Astrocyte (in vitro differentiated cells and primary cell): Measurements from ENCODE around the gene ZFYVE28.

ENCODE experiments used
- EZH2 ChIP-seq: IDR thresholded peaks from 2 replicates; pipeline ENCODE4 v1.6.1; 2012; ENCODE audit warnings: mild to moderate bottlenecking, low read length, inconsistent platforms; ENCODE audit not compliant: insufficient read depth
- TF ChIP-seq, protein P1 (sequence below): IDR thresholded peaks from 2 replicates; pipeline ENCODE4 v1.5.1; 2011; ENCODE audit warnings: low read depth, mild to moderate bottlenecking, inconsistent platforms, low read length, moderate library complexity; ENCODE audit not compliant: insufficient read depth

DNA sequence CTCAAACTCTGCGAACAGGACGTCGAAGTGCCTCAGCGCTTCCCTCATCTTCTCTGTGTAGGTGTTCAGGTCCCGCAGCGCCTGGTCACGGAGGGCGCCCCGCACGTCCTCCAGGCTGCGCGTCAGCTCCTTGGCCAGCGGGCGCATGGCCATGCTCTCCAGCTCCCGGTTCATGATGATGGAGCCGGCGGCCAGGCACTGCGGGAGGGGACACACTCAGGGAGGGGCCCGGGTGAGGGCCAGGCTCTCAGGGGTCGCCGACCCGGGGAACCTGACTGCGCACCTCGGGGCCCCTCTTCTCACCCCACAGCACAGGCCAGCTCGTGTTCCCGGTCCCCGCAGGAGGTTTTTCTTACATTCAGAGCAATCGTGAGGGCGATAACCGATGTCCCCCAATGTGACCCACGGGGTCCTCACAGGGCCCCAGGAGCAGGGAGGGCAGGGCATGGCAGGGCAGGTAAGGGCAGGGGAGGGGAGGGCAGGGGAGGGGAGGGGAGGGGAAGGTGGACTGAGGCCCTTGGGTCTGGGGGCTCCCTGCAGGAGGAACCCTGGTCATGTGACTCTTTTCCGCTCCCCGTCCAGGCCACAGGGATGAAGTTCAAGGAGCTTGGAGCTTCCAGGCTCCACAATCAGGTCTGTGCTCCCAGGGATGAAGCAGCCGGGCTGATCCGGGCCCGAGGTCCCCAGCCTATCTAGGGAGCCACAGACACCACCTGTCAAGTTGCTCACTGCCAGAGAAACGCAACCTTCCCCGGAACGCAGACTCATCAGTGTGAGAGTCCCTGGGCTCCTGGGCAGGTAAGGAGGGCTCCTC is 78.8 kb downstream of the ZFYVE28 start:
- TF ChIP-seq, protein P1, sequence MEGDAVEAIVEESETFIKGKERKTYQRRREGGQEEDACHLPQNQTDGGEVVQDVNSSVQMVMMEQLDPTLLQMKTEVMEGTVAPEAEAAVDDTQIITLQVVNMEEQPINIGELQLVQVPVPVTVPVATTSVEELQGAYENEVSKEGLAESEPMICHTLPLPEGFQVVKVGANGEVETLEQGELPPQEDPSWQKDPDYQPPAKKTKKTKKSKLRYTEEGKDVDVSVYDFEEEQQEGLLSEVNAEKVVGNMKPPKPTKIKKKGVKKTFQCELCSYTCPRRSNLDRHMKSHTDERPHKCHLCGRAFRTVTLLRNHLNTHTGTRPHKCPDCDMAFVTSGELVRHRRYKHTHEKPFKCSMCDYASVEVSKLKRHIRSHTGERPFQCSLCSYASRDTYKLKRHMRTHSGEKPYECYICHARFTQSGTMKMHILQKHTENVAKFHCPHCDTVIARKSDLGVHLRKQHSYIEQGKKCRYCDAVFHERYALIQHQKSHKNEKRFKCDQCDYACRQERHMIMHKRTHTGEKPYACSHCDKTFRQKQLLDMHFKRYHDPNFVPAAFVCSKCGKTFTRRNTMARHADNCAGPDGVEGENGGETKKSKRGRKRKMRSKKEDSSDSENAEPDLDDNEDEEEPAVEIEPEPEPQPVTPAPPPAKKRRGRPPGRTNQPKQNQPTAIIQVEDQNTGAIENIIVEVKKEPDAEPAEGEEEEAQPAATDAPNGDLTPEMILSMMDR = no peak
- TF ChIP-seq EZH2 = no peak
